ENCODE results near the gene PNRC1.
A peak's percentile ranks its signal among the peaks of the same experiment; 100 is the strongest.

Gene PNRC1

DNA sequence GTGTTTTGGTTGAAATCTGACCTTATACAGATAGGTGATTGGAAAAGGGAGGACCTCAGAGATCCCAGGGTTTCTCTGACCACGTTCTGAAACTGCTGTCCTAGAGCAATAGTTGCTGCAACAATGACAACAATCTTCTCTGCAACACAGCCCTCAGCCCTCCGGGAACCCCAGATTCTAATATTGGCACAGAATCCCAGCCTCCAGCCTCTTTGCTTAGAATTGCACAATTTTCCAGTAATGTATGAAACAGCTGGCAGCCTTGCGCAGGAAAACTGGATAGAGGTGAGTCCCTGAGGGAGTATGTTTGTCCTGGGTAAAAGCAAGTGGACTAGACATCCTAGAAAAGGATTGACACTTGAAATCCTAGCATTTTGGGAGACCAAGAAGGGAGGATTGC lies 30.4 kb upstream of the PNRC1 start:
- peak; percentile 27 to 78 for DNase-seq (ENCODE audit: low read depth in 1 of 2, low spot score in 1 of 2)
- H3K27ac ChIP-seq (replicated peaks): peak overlapping the region; percentile 57
- TF ChIP-seq POLR2AphosphoS5 (IDR thresholded peaks at IDR 0.05; ENCODE audit: low read depth): no peak
- TF ChIP-seq, protein P1, sequence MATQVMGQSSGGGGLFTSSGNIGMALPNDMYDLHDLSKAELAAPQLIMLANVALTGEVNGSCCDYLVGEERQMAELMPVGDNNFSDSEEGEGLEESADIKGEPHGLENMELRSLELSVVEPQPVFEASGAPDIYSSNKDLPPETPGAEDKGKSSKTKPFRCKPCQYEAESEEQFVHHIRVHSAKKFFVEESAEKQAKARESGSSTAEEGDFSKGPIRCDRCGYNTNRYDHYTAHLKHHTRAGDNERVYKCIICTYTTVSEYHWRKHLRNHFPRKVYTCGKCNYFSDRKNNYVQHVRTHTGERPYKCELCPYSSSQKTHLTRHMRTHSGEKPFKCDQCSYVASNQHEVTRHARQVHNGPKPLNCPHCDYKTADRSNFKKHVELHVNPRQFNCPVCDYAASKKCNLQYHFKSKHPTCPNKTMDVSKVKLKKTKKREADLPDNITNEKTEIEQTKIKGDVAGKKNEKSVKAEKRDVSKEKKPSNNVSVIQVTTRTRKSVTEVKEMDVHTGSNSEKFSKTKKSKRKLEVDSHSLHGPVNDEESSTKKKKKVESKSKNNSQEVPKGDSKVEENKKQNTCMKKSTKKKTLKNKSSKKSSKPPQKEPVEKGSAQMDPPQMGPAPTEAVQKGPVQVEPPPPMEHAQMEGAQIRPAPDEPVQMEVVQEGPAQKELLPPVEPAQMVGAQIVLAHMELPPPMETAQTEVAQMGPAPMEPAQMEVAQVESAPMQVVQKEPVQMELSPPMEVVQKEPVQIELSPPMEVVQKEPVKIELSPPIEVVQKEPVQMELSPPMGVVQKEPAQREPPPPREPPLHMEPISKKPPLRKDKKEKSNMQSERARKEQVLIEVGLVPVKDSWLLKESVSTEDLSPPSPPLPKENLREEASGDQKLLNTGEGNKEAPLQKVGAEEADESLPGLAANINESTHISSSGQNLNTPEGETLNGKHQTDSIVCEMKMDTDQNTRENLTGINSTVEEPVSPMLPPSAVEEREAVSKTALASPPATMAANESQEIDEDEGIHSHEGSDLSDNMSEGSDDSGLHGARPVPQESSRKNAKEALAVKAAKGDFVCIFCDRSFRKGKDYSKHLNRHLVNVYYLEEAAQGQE (IDR thresholded peaks at IDR 0.05; ENCODE audit: insufficient replicate concordance, low read depth): no peak
- TF ChIP-seq, protein P2, sequence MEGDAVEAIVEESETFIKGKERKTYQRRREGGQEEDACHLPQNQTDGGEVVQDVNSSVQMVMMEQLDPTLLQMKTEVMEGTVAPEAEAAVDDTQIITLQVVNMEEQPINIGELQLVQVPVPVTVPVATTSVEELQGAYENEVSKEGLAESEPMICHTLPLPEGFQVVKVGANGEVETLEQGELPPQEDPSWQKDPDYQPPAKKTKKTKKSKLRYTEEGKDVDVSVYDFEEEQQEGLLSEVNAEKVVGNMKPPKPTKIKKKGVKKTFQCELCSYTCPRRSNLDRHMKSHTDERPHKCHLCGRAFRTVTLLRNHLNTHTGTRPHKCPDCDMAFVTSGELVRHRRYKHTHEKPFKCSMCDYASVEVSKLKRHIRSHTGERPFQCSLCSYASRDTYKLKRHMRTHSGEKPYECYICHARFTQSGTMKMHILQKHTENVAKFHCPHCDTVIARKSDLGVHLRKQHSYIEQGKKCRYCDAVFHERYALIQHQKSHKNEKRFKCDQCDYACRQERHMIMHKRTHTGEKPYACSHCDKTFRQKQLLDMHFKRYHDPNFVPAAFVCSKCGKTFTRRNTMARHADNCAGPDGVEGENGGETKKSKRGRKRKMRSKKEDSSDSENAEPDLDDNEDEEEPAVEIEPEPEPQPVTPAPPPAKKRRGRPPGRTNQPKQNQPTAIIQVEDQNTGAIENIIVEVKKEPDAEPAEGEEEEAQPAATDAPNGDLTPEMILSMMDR (IDR thresholded peaks at IDR 0.05; ENCODE audit: insufficient read depth, low read length): no peak
- TF ChIP-seq GABPA (IDR thresholded peaks at IDR 0.05; ENCODE audit: low read depth): no peak
- TF ChIP-seq SPI1 (IDR thresholded peaks at IDR 0.05; ENCODE audit: borderline replicate concordance, low read depth): no peak
- no peak overlapping the region for H3K4me3 ChIP-seq (replicated peaks; ENCODE audit: insufficient read depth, low read length)
- no peaks in the 10 kb centered on the region for H3K27me3 ChIP-seq (ENCODE audit: insufficient read depth, poor library complexity, severe bottlenecking)

DNA sequence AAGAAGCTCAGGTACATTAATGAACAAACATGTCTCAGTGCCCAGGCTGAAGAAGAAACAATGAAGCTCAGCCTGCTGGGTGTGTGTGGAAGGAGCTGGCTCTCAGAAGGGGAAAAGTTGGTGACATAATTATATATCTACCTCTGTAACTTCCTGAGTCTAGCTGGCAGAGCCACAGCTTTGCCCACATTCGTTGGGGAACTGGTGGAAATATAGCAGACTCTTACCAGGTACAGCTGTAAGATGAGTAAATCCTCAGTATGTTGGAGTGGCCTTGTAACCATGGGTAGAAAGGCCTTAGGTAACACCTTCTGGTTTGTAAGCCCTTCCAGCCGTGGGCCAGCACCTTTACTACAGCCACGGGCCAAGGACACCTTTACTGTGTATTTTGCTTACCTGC lies 29.9 kb upstream of the PNRC1 start:
- no peak overlapping the region for H3K4me3 ChIP-seq (replicated peaks; ENCODE audit: insufficient read depth, low read length)
- TF ChIP-seq SPI1 (IDR thresholded peaks at IDR 0.05; ENCODE audit: borderline replicate concordance, low read depth) (peak; percentile 48; the same call in 1 of the 2 replicates), GABPA (IDR thresholded peaks at IDR 0.05; ENCODE audit: low read depth) (no peak)
- peak; percentile 77 to 80 for DNase-seq (ENCODE audit: low read depth in 1 of 2, low spot score in 1 of 2)
- no peaks in the 10 kb centered on the region for H3K27me3 ChIP-seq (ENCODE audit: insufficient read depth, poor library complexity, severe bottlenecking)
- peak overlapping the region; percentile 57 for H3K27ac ChIP-seq (replicated peaks)

DNA sequence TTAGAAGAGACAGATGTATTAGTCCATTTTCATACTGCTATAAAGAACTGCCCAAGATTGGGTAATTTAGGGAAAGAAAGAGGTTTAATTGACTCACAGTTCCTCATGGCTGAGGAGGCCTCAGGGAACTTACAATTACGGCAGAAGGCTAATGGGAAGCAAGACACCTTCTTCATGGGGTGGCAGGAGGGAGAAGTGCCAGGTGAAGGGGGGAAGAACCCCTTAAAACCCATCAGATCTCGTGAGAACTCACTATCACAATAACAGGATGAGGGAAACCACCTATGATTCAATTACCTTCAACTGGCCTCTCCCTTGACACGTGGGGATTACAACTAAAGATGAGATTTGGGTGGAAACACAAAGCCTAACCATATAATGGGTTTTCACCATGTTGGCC lies 28.9 kb upstream of the PNRC1 start:
- H3K4me3 ChIP-seq (replicated peaks; ENCODE audit: insufficient read depth, low read length): no peak overlapping the region
- DNase-seq (ENCODE audit: low read depth in 1 of 2, low spot score in 1 of 2): peak in 1 of 2 experiments; percentile 62
- H3K27me3 ChIP-seq (ENCODE audit: insufficient read depth, poor library complexity, severe bottlenecking): no peaks in the 10 kb centered on the region
- TF ChIP-seq POLR2AphosphoS5 (IDR thresholded peaks at IDR 0.05; ENCODE audit: low read depth) (no peak), GABPA (IDR thresholded peaks at IDR 0.05; ENCODE audit: low read depth) (no peak), SPI1 (IDR thresholded peaks at IDR 0.05; ENCODE audit: borderline replicate concordance, low read depth) (no peak)
- TF ChIP-seq, protein P2 (IDR thresholded peaks at IDR 0.05; ENCODE audit: insufficient read depth, low read length): no peak
- TF ChIP-seq, protein P1 (IDR thresholded peaks at IDR 0.05; ENCODE audit: insufficient replicate concordance, low read depth): no peak
- H3K27ac ChIP-seq (replicated peaks): peak overlapping the region; percentile 57; the same call in 1 of the 2 replicates

DNA sequence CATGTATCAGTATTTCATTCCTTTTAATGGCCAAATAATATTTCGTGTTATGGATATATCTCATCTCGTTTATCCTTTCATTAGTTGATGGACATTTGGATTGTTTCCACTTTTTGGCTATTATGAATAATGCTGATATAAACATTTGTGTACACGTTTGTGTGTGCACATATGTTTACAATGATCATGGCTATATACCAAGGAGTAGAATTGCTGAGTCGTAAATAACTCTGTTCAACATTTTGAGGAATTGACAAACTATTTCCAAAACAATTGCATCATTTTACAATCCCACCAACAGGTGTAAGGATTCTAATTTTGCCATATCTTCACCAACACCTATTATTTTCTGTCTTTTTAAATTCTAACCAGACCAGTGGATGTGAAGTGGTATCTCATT lies 26.3 kb upstream of the PNRC1 start:
- H3K4me3 ChIP-seq (replicated peaks; ENCODE audit: insufficient read depth, low read length): no peak overlapping the region
- no peak for DNase-seq (ENCODE audit: low read depth in 1 of 2, low spot score in 1 of 2)
- no peaks in the 10 kb centered on the region for H3K27me3 ChIP-seq (ENCODE audit: insufficient read depth, poor library complexity, severe bottlenecking)
- TF ChIP-seq GABPA (IDR thresholded peaks at IDR 0.05; ENCODE audit: low read depth) (no peak), POLR2AphosphoS5 (IDR thresholded peaks at IDR 0.05; ENCODE audit: low read depth) (no peak), SPI1 (IDR thresholded peaks at IDR 0.05; ENCODE audit: borderline replicate concordance, low read depth) (no peak)
- TF ChIP-seq, protein P1 (IDR thresholded peaks at IDR 0.05; ENCODE audit: insufficient replicate concordance, low read depth): no peak
- TF ChIP-seq, protein P2 (IDR thresholded peaks at IDR 0.05; ENCODE audit: insufficient read depth, low read length): no peak
- H3K27ac ChIP-seq (replicated peaks): no peak overlapping the region

All from HL-60 (cell line).